Right hindlimb (tissue), 1 donor: Measurements from ENCODE around the gene BHMT2.

Experiments used
- DNase-seq: peaks from one replicate; pipeline ENCODE4 v3.0.0-alpha.2; 2018

Gene BHMT2, protein sequence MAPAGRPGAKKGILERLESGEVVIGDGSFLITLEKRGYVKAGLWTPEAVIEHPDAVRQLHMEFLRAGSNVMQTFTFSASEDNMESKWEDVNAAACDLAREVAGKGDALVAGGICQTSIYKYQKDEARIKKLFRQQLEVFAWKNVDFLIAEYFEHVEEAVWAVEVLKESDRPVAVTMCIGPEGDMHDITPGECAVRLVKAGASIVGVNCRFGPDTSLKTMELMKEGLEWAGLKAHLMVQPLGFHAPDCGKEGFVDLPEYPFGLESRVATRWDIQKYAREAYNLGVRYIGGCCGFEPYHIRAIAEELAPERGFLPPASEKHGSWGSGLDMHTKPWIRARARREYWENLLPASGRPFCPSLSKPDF

DNA sequence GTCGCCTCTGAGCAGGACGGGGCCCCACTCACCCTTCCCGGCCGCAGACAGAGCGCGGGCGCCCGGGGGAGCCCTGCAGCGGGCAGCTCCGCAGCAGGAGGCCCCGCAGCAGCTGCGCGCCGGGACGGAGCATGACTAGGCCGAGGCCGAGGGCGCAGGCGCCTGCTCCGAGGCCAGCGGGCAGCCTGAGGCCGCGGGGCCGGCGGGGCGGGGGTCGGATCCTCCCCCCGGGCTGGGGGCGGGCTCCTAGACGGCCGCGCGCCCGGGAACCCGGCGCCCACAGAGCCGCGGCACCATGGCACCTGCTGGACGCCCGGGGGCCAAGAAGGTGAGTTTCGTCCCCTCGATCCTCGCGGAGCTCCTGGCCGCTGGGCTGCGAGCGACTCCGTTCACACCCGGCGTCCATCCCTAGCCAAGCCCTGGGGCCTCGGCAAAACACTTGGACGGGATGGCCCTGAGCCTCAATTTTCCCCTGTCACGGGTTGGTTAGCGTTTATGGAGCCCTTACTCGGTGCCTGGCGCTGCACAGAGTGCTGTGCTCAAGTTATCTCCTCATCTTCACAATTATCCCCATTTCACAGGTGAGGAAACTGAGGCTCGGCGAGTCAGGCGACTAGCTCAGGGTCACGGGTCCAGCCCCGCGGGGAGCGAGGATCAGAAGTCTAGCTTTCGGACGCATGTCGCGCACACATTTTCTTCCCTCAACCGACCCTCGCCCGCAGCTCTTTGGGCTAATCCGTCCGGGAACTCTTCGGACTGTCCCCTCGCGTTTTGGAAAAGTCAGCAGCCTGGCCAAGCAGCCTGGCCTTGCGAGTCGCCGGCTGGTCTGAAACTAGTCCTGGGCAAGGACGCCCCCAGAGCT lies at the start of gene BHMT2, which contains the start of gene DMGDH:
Gene BHMT2 (plus strand): TSS at position 280 of the 862 bp plus-strand sequence. CDS start 16 bp downstream, at position 296.
Gene DMGDH (minus strand): TSS at position 187 of the 862 bp plus-strand sequence. CDS start 54 bp downstream, at position 133.
- DNase-seq, result peak; percentile 58

- DNase-seq, result peak; percentile 68
These were observed 48.6 kb upstream of the BHMT2 start for GRCh38 chr5:79020861-79021561.

GRCh38 chr5:79021753-79022152 lies 47.8 kb upstream of the BHMT2 start:
- DNase-seq, result no peak

DNA sequence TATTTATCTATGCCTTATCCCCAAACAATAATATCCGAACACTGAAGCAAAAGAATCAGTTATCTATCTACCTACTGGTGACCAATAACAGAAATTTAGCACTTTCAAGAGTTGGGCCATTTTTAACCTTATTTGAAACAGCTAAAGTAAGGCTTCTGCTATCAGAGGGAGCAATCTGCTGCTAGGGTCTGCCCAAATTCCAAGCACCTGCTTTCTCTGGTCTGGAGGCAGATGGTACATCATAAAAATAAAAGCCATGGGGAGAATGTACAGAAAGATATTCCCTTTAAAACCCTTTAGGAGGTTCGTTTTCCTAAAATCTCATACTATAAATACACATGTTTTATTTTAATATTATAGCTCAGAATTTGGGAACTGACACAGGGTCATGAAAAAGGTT lies 46.8 kb upstream of the BHMT2 start:
- DNase-seq, result no peak

GRCh38 chr5:79023348-79023747 lies 46.2 kb upstream of the BHMT2 start:
- DNase-seq, result no peak

GRCh38 chr5:79023947-79024346 lies 45.6 kb upstream of the BHMT2 start:
- no peak for DNase-seq

- DNase-seq, result peak; percentile 70
These were observed 44.5 kb upstream of the BHMT2 start for GRCh38 chr5:79025054-79025472.

- DNase-seq, result no peak
These were observed 38.7 kb upstream of the BHMT2 start for GRCh38 chr5:79030663-79031484.

- no peak for DNase-seq
These were observed 38.1 kb upstream of the BHMT2 start for GRCh38 chr5:79031485-79031867.

GRCh38 chr5:79032031-79032695 lies 37.4 kb upstream of the BHMT2 start:
- DNase-seq, result no peak

DNA sequence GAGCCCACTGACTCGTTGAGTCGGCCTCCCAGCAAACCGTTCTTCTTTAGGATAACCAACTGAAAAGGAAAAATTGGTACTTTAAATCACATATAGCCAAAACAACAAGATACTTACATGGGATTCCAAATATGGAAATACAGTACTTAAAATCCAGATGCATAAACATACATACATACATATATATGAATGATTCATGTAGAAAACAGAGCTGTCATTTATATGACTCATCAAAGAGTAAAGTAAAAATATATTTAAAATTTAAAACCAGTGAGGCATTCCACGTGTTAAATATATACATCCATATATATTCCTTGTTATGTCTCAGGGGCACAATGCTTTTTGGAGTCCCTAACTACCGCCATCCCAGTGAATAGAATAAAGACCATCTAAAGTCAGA lies 36.8 kb upstream of the BHMT2 start:
- DNase-seq, result no peak

- DNase-seq, result no peak
These were observed 34.3 kb upstream of the BHMT2 start for GRCh38 chr5:79035237-79035636.

DNA sequence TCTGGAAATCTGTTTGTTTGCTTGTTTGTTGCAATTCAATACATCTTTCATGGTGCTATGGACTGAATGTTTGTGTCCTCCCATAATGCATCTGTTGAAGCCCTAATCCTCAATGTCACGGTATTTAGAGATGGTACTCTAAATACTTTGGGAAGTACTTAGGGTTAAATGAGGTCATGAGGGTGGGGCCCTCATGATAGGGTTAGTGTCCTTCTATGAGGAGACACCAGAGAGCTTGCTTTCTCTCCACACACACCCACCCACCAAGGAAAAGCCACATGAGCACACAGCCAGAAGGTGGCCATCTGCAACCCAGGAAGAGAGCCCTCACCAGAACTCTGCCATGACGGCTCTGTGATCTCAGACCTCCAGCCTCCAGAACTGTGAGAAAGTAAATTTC lies 32.8 kb upstream of the BHMT2 start:
- DNase-seq, result no peak

GRCh38 chr5:79042188-79042587 lies 27.4 kb upstream of the BHMT2 start:
- DNase-seq, result no peak

GRCh38 chr5:79047199-79047598 lies 22.4 kb upstream of the BHMT2 start:
- DNase-seq, result no peak

DNA sequence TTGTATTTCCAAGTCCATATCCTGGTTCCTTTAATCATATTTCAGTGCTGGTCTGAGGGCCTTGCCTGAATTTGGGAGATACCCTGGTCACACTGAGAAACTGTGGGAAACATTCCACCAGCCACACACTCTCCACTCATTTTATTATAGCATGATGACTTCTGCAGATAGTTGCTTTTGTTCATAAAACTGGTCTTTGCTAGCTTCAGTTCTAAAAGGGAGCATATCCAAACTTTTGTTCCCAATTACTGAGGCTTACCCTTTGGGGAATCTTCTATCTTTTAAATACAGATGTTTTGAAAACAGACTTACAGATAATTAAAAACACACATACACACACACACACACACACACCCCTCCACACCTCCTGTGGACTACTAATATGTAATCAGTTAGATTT lies 21.1 kb upstream of the BHMT2 start:
- DNase-seq, result no peak

DNA sequence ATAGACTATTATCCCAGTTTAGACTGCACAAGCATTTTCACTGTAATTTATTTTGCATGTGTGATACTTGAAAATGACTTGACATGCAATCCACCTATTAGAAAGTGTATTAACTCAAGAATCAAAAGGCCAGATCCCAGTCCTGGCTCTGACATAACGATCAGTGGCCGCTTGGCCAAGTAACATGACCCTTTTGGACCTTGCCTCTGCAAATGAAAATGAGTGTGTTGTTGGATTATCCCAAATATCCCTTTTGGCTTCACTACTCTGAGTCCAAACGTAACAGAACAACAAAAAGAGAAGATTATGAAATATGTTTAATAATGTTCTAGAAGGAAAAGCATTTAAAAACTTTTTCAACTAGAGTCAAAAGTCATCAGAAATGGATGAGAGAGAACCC lies 19.1 kb upstream of the BHMT2 start:
- DNase-seq, result peak; percentile 45

DNA sequence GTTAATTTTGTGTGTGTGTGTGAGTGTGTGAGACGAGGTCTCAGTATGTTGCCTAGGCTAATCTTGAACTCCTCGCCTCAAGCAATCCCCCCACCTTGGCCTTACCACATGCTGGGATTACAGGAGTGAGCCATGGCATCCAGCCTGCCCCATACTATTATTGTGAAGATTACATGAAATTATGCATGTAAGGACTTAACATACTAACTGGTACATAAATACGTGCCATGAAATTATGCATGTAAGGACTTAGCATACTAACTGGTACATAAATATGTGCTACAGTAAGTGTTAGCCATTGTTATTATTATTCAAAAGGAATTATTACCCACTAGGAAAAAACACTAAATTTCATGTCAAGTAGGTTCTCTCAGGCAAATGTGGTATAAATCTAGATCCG lies 16.2 kb upstream of the BHMT2 start:
- DNase-seq, result no peak

GRCh38 chr5:79055017-79055416 lies 14.6 kb upstream of the BHMT2 start:
- DNase-seq, result no peak

DNA sequence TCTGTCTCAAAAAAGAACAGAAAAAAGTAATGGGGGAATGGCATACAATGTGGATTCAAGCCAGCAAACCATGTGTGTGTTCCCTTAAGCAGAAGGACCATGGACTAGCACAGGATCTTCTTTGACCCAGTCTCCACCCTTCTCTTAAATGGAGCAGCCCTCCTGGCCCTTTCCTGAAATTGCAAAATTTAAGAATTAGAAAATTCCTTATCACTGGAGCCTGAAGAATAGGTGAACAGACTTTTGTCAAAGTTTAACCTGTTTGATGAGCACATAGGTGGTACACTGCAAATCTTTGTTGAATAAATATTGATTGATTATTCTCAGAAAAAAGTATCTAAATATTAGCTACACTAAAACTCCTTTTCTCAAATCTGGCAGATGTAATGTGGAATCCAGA lies 12.7 kb upstream of the BHMT2 start:
- no peak for DNase-seq

DNA sequence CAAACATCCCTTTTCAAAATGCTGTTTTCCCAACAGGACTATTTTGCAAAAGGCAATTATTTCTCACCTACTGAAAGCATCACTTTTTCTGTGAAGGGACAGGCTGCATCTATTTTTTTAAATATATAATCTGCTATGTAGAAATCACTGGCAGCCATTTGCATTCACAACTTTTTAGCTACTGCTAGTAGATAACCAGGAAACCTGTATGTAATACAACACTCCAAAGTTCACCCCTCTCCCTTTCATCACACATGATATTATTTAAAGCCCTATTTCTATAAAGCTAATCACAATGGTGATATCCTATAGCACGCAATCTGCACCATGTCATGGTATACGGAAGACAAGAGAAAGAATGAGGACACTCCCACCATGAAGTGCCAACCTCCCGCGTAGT lies 9.9 kb upstream of the BHMT2 start:
- DNase-seq, result no peak

- DNase-seq, result peak; percentile 32
These were observed 7.1 kb upstream of the BHMT2 start for GRCh38 chr5:79062436-79062835.
